Activated T-cell treated with anti-CD3 and anti-CD28 coated beads, Interleukin-2, amount 50 U/mL, for 1 hour (primary cell): ENCODE measurements around the gene BTK.
A peak's percentile ranks its signal among the peaks of the same experiment; 100 is the strongest.

ENCODE experiments used
- DNase-seq: peaks from one replicate; pipeline ENCODE4 v3.0.0-alpha.2; 2020

BTK gene

DNA sequence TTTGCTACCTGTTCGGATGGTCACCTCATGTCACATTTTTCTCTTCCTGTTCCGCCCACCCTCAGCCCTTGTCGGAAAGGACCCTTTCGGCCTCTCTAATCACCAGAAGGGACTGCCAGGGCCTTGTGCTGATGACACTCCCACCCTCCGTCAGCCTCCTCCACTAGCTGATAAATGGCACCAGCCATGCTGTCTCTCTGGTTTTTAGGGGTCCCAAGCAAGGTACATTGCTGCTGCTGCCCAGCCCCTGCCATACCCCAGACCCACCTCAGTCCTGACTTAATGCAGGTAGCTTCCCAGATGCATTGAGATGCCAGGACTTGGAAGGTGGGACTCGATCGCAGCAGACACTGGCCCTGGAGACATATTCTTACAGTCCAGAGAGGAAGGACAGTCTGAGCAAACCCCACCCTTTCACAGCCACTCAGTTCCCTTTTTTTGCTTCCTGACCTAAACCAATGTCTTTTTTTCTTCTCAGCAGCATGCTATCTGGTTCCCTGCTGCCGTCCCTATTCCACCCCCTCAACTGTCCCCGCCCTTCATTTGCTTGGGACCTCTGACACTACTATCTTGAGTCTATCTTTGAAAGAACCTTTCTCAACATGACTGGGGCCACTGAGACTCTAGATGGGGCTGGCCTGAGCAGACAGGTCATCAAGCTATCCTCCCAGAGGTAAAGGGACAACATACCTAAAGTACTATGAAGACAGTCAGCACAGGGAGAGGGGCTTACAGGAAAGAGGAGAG, at the start of gene BTK:
TSS of gene BTK (minus strand) at position 397 of the 747 bp plus-strand sequence. CDS start 10,907 bp downstream, outside the sequence.
- no peak for DNase-seq

GRCh38 chrX:101430457-101431078, 44.6 kb upstream of the BTK start:
- DNase-seq = no peak

GRCh38 chrX:101429934-101430333, 43.9 kb upstream of the BTK start:
- no peak for DNase-seq

GRCh38 chrX:101427954-101428353, 42.0 kb upstream of the BTK start:
- DNase-seq = no peak

GRCh38 chrX:101419489-101419888, 33.5 kb upstream of the BTK start:
- no peak for DNase-seq

GRCh38 chrX:101417981-101418841, 32.2 kb upstream of the BTK start:
- peak; percentile 39 for DNase-seq

GRCh38 chrX:101417190-101417589, 31.2 kb upstream of the BTK start:
- DNase-seq = no peak

GRCh38 chrX:101416691-101417090, 30.7 kb upstream of the BTK start:
- no peak for DNase-seq

DNA sequence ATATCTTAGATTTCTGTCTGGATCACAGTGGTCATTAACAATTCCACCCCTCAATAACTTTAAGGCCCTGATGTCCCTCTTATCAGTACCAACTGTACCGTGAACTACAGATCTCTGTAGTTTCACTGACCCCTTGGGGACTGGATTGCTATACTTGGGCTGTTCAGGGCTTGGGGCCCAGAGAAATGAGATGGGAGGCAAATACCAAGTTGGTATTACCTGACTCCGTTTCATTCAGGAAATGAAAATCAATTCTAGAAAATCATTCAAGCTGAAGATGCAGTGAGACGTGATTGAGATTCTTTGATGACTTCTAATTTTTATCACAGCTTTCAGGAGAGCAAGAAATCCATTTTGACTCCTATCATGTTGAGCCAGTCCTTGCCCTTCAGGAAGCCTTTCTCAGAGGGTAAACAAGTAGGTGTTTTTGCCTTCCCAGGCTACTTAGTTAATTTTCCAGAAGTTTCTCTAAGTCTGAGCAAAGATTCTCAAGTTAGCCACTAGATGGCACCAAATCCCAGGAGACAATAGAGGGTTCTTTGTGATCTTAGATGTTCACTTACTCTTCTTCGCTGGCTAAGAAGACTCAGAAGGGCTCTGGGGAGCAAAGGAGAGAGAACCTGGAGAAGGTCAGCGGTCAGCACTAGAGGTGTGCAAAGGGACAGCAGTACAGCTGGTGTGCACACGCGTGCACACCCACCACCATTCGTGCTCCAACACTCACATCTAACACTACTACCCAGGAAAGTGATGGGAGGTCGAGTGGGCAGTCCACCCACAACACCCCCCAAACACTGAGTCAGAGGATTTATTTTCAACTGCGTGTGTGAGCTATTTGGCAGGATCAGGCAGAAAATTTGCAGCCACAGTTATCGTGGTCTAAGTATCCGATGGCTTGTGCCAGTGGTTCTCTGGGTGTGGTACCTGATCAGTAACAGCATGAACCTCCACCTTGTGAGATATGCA, 29.5 kb upstream of the BTK start:
- peak; percentile 33 for DNase-seq

- no peak for DNase-seq
These were observed 26.0 kb upstream of the BTK start for GRCh38 chrX:101411984-101412383.

DNA sequence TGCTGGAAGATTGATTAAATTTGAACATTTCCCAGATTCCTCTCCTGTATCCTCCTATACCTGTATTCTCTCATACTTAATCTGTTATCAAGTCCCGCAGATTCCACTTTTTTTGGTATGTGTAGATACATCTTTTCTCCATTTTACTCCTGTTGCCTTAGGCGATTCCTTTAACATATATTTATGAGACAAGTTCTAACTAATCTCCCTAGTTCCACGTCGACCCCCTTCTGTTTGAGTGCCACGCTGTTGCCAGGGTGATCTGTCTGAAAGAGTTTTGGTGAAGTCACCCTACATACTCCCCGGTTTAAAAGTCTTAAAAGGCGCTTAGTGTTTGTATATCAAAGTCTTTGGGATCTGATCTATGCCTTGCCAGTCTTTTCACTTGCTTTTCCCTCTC, 24.5 kb upstream of the BTK start:
- DNase-seq = no peak

- no peak for DNase-seq
These were observed 23.1 kb upstream of the BTK start for GRCh38 chrX:101409043-101409442.

- no peak for DNase-seq
These were observed 22.5 kb upstream of the BTK start for GRCh38 chrX:101408532-101408841.

- peak; percentile 83 for DNase-seq
These were observed 21.9 kb upstream of the BTK start, which contains the start of the genes GLA and HNRNPH2 for GRCh38 chrX:101407748-101408531. TSS of gene GLA (minus strand) at chrX:101407925. CDS start at chrX:101407903, 22 bp downstream. TSS of gene HNRNPH2 (plus strand) at chrX:101408222. CDS start at chrX:101411989, 3,767 bp downstream.

- DNase-seq = no peak
These were observed 21.3 kb upstream of the BTK start for GRCh38 chrX:101407167-101407747.

DNA sequence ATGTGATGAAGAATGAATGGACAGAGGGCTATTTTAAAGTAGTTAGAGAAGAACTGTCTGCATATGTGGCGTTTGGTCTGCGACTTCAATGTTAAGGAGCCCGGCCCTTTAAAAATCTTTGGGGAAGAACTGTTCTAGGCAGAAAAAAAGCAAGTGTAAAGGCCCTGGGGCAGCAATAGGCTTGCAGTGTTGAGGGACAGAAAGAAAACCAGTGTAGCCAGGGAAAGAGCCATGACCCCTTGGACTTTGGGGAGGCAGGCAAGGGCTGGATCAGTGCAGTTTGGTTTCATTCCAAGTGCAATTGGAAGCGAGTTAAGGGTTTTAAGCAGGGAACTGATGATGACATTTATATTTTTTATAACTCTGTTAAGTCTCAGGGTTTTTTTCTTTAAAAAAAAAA, 13.8 kb upstream of the BTK start:
- DNase-seq = no peak

GRCh38 chrX:101398694-101399093, 12.7 kb upstream of the BTK start:
- DNase-seq = no peak

DNA sequence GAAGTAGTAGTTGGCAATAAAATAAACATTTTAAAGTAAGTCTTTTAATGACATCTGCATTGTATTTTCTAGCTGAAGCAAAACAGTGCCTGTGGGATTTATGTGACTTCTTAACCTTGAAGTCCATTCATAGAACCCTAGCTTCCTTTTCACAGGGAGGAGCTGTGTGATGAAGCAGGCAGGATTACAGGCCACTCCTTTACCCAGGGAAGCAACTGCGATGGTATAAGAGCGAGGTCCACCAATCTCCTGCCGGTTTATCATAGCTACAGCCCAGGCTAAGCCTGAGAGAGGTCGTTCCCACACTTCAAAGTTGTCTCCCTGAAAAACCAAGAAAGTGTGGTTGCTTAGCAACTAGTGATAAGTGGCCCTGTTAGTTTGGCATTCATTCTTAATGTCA, 11.8 kb upstream of the BTK start:
- DNase-seq = no peak

DNA sequence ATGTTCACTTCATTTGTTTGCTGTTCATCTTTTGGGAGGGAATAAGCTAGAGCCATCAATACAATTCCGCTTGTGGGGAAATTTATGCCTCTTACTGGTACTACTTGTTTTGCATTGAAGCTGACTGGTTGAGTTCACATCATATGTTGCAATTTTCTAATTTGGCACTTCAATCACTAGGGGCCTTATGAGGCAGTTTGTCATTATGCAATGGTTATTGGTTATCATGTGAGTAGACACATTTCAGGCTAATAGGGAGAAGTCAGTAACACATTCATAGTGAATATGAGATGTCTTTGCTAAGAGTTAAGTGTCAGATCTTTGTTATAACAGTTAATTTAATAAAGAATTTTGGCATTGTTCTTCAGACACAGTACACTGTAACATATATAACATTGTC, 9.8 kb upstream of the BTK start:
- DNase-seq = no peak

- no peak for DNase-seq
These were observed 8.4 kb upstream of the BTK start for GRCh38 chrX:101394372-101394771.
